IPS-11a (cell line): ENCODE results near the gene BRD1.
"Not testable (repeated sequence)": the region's sequence is repeated elsewhere in the genome, so short reads cannot be mapped to it uniquely, and the experiment has no call there.

ENCODE experiments used
- H3K4me3 ChIP-seq: one replicate; pipeline ENCODE4 v1.5.1; 2013; ENCODE audit warnings: low read depth, low read length, control low read depth

Gene BRD1

DNA sequence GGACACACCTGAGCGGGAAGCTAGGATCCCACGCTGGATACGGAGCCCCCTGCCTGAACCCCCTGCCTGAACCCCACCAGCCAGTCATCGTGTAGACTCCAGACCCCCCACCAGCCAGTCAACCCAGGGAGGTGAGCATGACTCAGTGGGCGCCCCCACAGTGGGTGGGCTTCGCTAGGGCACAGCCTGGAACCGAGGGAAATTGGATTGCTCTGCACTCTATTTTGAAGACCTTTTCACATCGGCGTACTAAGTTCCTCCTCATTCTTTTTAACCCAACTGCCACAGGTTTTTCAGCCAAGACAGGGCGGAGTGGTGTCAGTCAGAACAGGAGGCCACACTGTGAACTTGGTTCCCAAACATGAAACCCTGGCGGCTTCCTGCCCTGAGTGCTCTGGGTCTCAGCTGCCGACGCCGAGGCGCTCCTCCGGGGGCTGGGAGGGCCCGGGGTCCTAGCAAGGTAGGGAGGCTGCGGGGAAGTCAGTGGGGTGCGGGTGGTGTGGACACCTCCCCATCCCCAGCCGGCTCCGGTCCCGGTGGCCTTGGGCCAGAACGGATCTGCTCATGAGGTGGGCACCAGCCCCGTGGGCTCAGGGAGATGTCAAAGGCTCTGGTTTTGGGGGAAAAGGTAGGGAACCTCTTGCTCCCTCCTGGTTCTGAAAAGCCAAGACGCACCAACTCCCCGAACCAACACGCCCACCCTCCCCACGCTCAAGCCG is 57.0 kb downstream of the BRD1 start:
- H3K4me3 ChIP-seq: no peak overlapping the region

DNA sequence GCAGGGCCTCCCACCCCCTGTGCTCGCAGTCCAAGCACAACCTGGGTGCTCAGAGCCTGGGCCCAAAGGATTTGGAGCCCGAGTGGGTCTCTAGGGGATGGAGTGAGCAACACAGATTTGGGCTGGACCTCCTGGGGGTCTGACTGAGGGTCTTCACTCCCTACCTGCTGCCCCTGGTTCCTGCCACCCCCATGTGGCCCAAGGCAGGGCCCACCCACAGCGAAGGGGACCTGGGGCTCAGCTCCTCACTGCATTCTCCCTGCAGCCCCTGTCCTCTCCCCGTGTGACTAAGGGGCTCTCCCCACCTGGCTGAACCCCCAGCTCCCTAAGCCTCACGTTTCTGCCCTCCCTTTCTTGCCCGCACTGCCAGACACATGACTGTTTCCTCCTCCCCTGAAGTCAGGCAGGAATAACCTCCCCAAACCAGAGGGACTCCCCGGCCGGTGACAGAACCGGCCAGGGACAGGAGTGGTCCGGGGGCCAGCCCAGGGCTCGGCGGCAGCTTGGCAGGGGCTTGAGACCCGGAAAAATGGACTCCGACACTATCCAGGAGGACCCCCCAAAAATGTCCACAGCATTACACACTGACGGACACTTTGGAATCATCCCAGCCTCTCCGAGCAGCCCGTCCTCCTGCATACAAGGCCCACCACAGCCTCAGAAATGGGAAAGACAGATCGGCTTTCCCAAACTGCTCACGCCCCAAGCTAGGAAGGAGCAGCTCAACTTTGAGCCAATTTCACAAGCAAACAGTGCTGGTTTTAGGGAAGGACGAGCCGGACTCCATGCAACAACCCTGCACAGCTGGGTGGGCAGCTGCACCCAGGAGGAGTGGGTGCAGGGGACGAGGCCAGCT is 57.8 kb downstream of the BRD1 start:
- H3K4me3 ChIP-seq: no peak overlapping the region

DNA sequence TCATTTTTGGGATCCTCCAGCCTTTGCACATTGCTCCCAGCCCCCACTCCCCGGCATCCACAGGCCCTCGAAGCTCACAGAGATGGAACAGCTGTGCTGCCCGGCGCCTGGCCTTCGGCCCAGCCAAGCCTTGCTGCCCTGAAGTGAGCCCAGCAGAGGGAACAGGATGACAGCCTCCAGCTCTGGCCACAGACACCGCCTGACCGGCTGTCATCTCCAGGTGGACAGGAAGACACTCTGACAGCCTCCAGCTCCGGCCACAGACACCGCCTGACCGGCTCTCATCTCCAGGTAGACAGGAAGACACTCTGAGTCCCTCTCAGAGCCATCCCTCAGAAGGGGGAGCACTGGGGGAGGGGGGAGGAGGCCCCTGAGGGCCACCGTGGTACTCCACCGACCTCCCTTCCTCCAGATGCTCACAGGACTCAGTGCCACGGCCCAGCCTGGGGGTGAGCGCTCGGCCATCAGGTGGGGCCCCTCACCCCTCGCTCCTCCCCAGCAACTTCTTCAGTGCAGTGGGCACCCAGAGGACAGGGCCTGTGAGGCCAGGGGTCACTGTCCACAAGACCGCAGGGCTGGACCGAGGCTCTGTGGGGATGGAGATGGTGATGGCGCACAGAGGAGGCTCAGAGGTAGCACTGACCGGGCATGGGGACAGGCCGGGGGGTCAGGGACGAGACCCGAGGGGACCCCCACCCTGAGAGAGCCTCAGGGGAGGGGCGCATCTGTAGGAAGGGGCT is 58.6 kb downstream of the BRD1 start:
- H3K4me3 ChIP-seq: no peak overlapping the region

DNA sequence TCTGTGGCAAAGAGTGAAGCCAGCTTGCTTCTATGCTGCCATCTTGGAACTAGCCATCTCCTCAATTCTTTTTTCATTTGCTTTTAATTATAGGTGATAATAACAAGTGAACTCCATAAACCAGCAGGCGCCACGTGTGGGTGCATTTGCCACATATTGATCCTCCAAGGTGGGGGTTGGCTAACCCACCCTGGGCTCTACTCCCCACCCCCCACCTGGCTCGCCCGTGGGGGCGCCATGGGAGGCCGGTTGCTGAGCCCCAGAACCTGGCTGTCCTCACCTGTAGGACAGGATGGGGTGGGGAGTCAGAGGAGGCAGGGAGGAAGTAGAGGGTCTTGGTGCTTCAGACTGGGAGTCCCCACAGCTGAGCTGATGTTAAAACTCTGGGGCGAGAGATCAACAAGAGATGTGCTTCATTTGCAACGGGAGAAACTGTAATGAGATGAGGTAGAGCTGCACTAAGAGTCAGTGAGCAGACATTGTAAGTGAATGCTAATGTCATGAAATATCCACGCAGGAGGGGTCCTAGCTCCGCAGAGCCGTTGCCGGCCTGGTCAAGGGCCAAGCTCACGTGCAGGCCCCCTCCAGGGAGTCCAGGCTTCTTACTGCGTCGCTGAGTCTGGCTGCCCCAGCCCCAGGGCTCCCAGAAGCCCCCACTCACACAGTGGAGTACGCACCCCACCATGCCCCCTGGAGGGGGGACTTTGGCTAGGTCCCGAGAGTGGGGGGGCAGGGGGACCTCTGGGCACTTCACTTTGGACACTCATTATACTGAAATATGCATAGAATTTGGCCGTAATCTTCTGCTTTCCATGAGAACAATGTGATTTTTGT is 59.4 kb downstream of the BRD1 start:
- no peak overlapping the region for H3K4me3 ChIP-seq

DNA sequence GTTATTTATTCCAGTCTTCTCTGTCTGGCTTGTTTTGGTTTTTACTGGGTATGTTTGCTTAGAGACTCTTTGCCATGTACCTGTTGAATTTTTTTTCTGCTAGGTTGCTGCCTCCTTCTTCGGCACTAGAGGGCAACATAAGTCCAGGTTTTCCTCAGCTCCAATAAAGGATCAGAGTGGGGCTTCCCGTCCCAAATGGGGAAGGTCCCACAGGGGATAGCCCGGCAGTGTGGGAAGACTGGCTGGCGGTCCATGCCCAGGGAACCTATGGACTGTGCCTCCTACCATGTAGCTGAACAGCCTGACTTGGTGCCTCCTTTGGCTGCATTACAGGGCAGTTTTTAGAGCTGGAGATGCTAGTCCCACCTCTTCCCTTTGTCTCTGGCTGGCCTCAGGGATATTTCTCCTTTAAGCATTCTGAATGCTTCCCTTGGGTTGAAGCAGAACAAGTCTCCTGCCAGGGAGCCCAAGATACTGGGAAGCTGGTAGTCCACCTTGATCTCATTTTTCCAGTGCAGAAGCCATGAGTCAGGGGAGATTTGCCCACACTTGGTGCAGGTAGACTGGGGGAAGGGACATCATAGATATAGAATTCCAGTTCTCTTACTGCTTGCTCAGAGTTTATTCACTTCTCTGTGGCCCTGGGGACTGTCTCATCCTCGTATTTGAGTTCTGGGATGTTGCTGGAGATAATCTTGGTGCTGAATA is 60.2 kb downstream of the BRD1 start:
- H3K4me3 ChIP-seq: no peak overlapping the region

DNA sequence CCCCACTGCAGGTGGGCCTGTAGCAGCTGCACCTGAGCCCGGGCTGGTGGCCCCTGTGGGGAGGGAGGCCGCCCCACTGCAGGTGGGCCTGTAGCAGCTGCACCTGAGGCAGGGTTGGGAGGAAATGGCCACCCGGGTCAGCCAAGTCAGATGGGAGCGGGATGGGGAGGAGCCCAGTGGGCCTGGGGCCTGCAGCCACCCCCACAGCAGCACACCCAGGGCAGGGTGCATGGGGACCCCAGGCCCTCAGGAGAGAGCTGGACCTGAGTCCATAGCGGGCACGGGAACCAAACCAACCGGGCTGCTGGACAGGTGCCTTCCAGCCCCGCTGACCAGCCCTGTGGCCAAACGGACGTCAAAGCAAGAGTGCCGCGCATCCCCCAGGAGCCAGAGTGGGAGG is 61.7 kb downstream of the BRD1 start:
- H3K4me3 ChIP-seq: no peak overlapping the region

DNA sequence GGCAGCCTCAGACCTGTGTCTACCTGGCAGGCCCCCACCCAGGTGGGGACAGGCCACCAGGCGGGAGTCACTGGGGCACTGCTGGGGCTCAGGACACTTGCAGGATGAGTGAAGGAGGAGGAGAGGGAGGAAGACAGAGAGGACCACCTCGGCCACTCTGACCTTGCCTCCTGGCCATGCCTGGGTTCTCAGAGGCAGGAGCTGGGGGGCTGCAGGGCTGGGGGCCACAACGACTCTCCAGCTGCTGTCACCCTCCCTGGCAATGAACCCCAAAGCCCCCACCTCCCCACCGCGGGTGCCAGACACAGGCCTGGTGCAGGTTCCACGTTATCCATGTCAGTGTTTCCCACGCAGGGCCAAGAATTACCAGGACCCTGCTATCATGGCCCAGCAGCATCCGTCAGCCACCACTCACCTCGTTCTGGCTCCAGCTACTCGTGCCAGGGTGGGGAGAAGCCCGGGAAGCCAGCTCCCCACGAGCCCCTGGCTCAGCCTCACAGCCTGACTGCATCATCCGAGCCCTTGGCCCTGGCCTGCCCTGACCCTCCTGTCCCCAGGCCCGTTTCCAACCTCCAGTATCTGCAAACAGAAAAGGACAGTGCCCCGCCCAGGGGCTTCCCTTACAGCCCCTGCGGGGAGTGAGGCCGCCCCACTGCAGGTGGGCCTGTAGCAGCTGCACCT is 62.4 kb downstream of the BRD1 start:
- no peak overlapping the region for H3K4me3 ChIP-seq

DNA sequence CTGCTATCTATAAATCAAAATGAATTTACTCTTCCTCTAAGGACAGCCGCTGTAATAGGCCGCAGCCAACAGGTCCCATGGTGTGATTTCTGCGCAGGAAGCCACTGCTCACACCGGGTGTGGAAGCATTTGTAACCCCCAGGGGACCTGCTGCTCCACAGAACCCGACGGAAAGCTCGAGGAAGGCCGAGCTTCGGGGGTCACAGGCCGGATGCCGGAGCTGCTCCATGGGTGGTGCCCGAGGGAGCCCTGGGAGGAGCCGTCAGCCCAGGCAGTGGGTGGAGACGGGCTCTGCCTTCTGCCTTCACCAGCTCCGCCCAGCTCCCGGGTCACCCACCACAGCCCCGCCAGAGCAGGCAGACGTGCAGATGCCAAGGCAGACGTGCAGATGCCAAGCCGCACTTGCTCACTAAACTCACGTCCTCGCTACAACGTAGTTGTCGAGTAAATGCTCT is 63.5 kb downstream of the BRD1 start:
- no peak overlapping the region for H3K4me3 ChIP-seq

DNA sequence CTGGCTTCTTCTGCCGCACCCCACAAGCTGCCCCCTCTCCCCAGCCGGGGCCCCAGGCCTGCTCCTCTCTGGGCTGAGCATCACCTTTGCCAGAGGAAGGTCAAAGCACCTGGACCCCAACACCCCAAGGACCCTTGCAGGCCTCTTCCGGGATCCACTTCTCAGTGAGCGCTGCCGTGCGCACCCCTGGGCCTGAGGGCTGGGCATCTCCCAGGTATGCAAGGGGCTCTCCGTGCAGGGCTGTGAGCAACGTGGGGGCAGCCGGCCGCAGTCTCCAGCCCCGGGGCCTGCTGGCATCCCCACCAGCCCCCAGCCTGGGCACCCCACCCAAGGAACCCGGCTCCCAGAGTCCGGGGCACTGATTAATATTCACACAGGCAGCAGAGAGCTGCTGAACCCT is 64.0 kb downstream of the BRD1 start:
- no peak overlapping the region for H3K4me3 ChIP-seq

DNA sequence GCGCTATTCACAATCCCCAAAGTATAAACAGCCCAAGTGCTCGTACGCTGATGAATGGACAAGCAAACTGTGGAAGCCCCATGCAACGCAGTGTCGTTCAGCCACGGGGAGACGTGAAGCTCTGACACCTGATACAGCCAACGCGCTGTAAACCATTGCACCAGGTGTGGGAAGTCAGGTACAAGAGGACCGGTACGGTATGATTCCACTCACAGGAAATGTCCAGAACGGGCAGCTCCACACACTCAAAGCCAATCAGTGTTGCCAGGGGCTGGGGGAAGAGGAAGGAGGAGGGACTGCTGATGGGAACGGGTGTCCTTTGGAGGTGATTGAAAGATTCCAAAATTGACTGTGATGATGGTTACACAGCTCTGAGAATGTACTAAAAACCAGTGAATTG is 64.5 kb downstream of the BRD1 start:
- no peak overlapping the region for H3K4me3 ChIP-seq

DNA sequence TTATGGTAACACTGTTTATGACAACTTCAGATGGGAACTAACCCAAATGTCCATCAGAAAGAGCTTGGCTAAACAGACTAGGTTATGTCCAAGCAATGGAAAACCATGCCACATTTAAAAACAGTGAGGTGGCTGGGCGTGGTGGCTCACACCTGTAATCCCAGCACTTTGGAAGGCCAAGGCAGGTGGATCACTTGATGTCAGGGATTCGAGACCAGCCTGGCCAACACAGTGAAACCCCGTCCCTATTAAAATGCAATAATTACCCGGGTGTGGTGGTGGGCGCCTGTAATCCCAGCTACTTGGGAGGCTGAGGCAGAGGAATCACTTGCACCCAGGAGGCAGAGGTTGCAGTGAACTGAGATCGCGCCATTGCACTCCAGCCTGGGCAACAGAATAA is 65.1 kb downstream of the BRD1 start:
- H3K4me3 ChIP-seq: not testable (repeated sequence)

DNA sequence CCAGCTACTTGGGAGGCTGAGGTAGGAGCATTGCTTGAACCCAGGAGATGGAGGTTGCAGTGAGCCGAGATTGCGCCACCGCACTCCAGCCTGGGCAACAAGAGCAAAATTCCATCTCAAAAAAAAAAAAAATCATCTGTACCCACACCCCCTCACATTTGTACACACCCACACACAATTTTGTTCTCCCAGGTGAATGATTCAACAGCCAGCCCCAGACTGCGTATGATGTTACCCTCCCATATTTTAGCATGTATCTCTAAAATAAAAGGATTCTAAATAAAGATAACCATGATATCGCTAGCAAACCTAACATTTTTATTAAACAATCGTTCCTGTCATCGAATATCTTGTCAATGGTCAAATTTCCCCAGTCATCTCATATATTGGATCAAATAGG is 65.8 kb downstream of the BRD1 start:
- no peak overlapping the region for H3K4me3 ChIP-seq

DNA sequence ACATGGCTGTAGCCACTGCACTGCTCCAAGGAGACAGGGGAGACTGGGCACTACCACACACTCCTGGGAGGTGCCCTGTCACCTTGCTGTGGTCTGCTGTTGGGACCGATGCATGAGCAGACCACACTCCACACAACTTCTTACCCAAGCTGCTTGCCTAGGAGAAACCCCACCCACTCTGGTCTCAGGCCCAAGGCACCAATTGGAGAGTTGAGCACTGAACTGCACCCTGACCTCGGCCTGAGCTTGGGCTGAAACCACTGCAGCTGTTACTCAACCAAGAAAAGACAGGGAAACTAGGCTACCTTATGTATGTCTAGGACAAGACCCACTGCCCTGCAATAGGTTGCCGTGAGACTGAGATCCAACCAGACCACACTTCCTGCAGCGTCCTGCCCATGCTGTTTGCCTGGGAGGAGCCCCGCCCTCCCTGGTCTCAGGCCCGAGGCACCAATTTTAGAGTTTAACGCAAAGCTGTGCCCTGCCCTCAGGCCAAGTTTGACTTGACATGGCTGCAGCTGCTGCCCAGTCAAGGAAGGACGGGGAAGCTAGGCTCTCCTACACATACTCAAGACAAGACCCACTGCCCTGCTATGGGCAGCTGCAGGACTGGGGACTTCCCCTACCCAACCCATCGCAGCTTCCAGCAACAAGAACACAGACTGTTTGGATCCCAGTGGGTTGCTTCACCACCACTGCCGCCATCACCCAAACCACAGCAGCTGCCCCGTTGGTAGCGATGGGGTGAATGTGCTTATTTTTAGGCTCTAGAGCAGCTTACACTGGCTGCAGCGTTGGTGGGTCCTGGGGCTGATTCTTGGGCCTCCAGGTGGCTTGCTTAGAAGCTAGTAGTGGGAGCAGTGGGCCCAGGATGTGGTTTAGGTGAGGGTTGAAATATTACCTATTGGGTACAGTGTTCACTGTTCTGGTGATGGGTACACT is 66.8 kb downstream of the BRD1 start:
- no peak overlapping the region for H3K4me3 ChIP-seq

DNA sequence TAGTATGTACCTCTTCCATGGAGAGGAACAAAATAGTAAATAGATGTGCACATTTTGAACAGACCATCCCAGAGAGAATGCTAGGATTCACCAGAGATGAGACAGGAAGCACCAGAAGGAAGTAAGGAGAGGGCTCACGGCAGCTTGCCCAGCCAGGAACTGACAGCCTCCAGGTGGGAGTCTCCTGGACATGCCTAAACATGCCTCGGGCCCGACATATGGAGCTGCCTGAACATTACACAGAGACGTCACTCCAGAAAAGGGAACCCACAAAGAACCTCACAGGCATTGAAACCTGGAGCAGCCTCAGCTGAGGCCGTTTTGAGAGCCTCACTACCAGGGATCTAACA is 67.4 kb downstream of the BRD1 start:
- H3K4me3 ChIP-seq: no peak overlapping the region

DNA sequence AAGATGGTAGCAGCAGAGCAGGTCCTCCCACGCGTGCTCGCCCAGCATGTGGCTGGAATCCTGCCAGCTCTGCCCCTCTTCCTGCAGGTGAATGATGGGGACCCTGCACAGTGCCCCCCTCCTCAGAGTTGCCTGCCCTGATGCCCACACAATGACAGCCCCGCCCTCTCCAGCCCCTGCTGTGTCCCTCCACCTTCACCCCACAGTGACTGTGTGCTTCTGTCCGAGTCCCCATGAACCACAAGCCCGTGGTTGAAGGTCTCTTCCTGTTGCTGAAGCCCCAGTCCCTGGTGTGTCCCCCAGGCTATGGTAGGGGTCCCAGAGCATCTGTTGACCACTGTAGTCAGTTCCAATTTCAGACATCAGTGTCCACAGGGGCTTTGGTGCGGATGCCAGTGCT is 71.0 kb downstream of the BRD1 start:
- H3K4me3 ChIP-seq: no peak overlapping the region

DNA sequence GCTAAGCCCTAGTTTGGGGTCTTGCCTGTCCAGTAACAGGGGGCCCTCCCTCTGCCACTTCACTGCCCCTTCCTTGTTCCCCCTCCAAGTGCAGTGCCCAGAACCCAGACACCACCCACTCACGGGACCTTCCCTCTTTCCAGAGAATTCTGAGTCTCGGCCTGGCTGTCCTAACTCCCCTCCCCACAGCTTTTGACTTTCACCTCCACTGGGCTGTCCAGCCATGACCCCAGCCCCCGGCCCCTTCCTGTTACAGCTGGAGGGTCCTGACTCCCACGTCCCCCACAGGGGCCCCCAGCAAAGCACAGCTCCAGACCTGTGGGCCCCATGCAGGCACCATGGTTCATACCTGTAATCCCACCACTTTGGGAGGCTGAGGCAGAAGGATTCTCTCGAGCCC is 71.5 kb downstream of the BRD1 start:
- no peak overlapping the region for H3K4me3 ChIP-seq

DNA sequence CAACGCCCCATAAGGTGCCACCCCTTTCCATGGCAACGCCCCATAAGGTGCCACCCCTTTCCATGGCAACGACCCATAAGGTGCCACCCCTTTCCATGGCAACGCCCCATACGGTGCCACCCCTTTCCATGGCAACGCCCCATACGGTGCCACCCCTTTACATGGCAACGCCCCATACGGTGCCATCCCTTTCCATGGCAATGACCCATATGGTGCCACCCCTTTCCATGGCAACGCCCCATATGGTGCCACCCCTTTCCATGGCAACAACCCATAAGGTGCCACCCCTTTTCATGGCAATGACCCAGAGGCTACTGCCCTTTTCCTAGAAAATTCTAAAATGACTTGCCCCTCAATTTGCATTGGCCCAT is 72.1 kb downstream of the BRD1 start:
- H3K4me3 ChIP-seq: no peak overlapping the region

DNA sequence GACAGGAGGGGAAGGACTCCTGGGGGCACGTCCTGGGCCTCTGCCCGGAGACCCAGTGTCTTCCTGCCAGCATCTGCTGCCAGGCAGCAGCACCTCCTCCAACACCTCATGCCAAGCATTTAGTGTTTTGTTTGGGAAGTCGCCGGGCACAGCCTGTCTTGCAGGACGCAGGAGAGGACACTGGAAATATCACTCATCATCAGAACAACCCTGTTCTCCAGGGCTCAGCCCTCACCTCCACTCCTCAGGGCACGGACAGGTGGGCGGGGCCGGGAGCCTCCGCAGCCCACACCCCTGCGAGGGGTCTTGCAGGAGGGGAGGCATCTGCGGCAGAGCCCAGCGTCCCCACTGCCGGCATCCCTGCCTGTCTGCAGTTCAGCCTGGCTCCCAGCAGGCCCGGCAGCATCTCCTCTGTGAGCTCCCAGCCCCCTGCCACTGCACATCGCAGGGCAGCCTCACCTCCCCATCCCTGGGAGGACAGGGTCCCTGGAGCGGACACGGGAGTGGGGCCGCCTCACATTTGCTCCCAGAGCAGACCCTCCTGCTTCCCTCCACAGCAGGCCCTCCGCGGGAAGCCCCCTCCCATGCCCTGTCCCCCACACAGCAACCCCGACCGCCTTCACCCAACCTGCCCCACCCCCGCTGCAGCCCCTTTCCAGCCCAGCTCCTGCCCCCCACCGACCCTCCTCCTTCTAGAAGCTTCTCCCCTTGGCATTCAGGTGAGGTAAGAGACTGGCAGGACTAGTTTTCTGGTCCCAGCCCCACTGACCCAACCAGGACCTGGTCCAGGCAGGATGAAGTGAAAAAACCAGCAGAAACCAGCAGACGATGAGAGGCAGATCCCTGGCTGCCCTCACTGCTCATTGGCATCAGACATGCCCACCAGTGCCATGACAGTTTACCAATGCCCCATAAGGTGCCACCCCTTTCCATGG is 72.7 kb downstream of the BRD1 start:
- H3K4me3 ChIP-seq: no peak overlapping the region
